SK-N-MC (cell line): Measurements from ENCODE around the gene GPRIN1.

Experiments used
- EZH2 ChIP-seq: fragments of 200-600 bp; sonication (generic); IDR thresholded peaks from one replicate; pipeline ENCODE4 v1.6.1; 2017; ENCODE audit warnings: antibody characterized with exemption
- FOXP2 ChIP-seq: optimal IDR thresholded peaks from 2 replicates; pipeline ENCODE3; 2011; ENCODE audit warnings: mild to moderate bottlenecking, moderate library complexity; ENCODE audit not compliant: insufficient read depth; ENCODE audit errors: extremely low read length, control extremely low read depth
- POLR2AphosphoS5 ChIP-seq: IDR thresholded peaks from 2 replicates; pipeline ENCODE4 v1.6.1; 2012; ENCODE audit warnings: mild to moderate bottlenecking, low read depth, low read length, borderline replicate concordance

DNA sequence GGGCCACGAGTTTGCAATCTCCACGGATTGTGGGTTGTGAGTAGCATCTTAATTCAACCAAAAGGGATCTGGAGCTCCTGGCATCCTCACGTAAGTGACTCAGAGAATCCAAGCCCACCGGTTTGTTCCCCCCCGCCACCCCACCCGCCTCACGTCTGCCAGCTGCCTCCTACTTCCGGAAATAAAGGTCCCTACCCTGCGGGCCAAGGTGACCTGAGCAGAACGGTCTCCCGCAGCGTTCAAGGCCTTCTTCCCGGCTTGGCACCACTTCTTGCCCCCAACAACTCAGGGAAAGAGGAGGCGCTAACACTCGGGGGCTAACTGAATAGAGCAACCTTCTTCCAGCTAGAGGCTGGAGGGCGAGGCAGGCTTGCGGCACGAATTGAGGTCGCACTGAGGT is 8.8 kb upstream of the GPRIN1 start:
- TF ChIP-seq EZH2 (no peak), POLR2AphosphoS5 (no peak), FOXP2 (no peak)
